ENCODE data around the gene SBNO2. TPM values are rescaled to one million over a fixed set of nuclear protein-coding genes. Genes with fewer than 3 reads are reported as not detected.

SBNO2 gene
- polyA plus RNA-seq, 3 donors = 0.71 to 75.0 (median 2.6) TPM

DNA sequence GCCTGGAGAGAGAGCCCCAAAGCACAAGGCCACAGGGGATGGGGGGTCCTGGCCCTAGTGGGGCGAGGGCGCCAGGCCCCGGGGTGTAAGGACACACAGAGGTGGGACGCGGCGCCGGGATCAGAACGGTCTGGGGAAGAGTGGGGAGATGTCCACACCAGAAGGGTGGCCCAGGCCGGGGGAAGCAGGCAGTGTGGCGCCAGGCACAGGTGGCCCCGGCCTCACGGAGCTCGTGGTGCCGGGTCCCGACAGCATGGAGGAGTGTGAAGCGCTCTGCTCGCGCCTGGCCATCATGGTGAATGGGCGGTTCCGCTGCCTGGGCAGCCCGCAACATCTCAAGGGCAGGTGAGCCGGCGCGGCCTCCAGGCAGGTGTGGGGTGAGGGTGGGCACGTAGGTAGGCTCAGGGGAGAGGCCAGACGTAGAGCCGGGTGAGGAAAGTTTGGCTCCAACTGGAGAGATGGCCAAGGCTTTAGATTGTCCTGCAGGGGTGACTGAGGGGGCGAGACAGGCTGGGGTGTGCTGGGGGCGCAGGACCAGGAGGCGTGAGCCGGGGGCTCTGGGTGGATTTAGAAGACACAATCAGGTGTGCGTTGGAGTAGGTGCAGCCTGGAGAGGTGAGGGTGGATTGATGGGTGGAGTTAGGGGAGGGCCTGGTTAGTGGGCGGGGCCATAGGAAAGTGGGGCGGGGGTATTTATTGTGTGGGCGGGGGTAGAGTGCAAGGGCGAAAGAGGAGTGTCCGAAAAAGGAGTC is 110.0 kb downstream of the SBNO2 start:
- DNase-seq = no peak
- Histone ChIP-seq H4K20me1 (ENCODE audit: insufficient read depth, low read length) (peaks cover 42% of the 10 kb centered on the region), H3K27ac (ENCODE audit: low read depth in 1 of 2, low read length in 2 of 2) (no peak overlapping the region), H2AFZ (ENCODE audit: insufficient read depth, low read depth, low read length, poor library complexity, severe bottlenecking) (no peak overlapping the region), H3K79me2 (ENCODE audit: insufficient read depth, low read length) (peaks cover 29% of the 10 kb centered on the region), H3K27me3 (ENCODE audit: control insufficient read depth in 2 of 2, insufficient read depth in 2 of 2, low read length in 2 of 2) (no peaks in the 10 kb centered on the region), H3K4me1 (ENCODE audit: control insufficient read depth in 1 of 2, insufficient read depth in 2 of 2, low read length in 2 of 2) (peaks cover 46 to 56% of the 10 kb centered on the region in 2 donors), H3K36me3 (replicated peaks in 1 of 2; ENCODE audit: control insufficient read depth in 1 of 2, insufficient read depth in 2 of 2, low read length in 2 of 2) (peaks cover 0 to 4% of the 10 kb centered on the region in 2 donors), H3K4me3 (replicated peaks in 1 of 3; ENCODE audit: low read depth in 2 of 3, low read length in 3 of 3) (peak overlapping the region in 1 of 3 experiments; percentile 100), H3K4me2 (replicated peaks; ENCODE audit: extremely low read depth, low read length, poor library complexity, severe bottlenecking) (no peak overlapping the region), H3K9ac (ENCODE audit: insufficient read depth, low read length, poor library complexity, severe bottlenecking) (no peak overlapping the region), H3K9me3 (replicated peaks in 1 of 2; ENCODE audit: control insufficient read depth in 1 of 2, insufficient read depth in 1 of 2, low read length in 2 of 2) (no peaks in the 10 kb centered on the region)
- Mint-ChIP-seq H3K4me1 (peaks cover 37% of the 10 kb centered on the region), H3K4me3 (peak overlapping the region in 1 of 2 donors; percentile 12), H3K27me3 (ENCODE audit: low read depth in 3 of 3) (peaks cover 0 to 2% (median 2%) of the 10 kb centered on the region in 3 donors), H3K27ac (peak overlapping the region in 1 of 7 donors; percentile 43), H3K9me3 (peaks cover 0 to 9% (median 0%) of the 10 kb centered on the region in 7 donors), H3K36me3 (peaks cover 9 to 16% of the 10 kb centered on the region in 2 donors)
- 94% methylated on average over 22 of the region's 37 CpGs for WGBS (ENCODE audit: insufficient coverage)
- intact Hi-C loops (cut with micrococcal nuclease) = no loop called here
- TF ChIP-seq, protein P1, sequence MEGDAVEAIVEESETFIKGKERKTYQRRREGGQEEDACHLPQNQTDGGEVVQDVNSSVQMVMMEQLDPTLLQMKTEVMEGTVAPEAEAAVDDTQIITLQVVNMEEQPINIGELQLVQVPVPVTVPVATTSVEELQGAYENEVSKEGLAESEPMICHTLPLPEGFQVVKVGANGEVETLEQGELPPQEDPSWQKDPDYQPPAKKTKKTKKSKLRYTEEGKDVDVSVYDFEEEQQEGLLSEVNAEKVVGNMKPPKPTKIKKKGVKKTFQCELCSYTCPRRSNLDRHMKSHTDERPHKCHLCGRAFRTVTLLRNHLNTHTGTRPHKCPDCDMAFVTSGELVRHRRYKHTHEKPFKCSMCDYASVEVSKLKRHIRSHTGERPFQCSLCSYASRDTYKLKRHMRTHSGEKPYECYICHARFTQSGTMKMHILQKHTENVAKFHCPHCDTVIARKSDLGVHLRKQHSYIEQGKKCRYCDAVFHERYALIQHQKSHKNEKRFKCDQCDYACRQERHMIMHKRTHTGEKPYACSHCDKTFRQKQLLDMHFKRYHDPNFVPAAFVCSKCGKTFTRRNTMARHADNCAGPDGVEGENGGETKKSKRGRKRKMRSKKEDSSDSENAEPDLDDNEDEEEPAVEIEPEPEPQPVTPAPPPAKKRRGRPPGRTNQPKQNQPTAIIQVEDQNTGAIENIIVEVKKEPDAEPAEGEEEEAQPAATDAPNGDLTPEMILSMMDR (IDR thresholded peaks at IDR 0.05) = no peak

GRCh38 chr19:1063030-1063908 is 110.8 kb downstream of the SBNO2 start:
- Mint-ChIP-seq H3K9me3 (peaks cover under 1 to 9% (median 5%) of the 10 kb centered on the region in 7 donors), H3K4me3 (no peak overlapping the region), H3K36me3 (peaks cover 9 to 13% of the 10 kb centered on the region in 2 donors), H3K27ac (peak overlapping the region in 2 of 7 donors; percentile 70 to 85), H3K4me1 (peaks cover 31% of the 10 kb centered on the region), H3K27me3 (ENCODE audit: low read depth in 3 of 3) (peaks cover 0 to 2% (median 2%) of the 10 kb centered on the region in 3 donors)
- no peak overlapping the region for H2AFZ ChIP-seq (ENCODE audit: insufficient read depth, low read depth, low read length, poor library complexity, severe bottlenecking)
- H3K4me1 ChIP-seq (ENCODE audit: control insufficient read depth in 1 of 2, insufficient read depth in 2 of 2, low read length in 2 of 2) = peaks cover 38 to 48% of the 10 kb centered on the region in 2 donors
- H3K79me2 ChIP-seq (ENCODE audit: insufficient read depth, low read length) = peaks cover 21% of the 10 kb centered on the region
- TF ChIP-seq, protein P1 (IDR thresholded peaks at IDR 0.05) = no peak
- WGBS (ENCODE audit: insufficient coverage) = 95% methylated on average over 29 of the region's 37 CpGs
- no peak overlapping the region for H3K4me3 ChIP-seq (replicated peaks in 1 of 3; ENCODE audit: low read depth in 2 of 3, low read length in 3 of 3)
- no peak overlapping the region for H3K27ac ChIP-seq (ENCODE audit: low read depth in 1 of 2, low read length in 2 of 2)
- intact Hi-C loops (cut with micrococcal nuclease) = no loop called here
- no peaks in the 10 kb centered on the region for H3K27me3 ChIP-seq (ENCODE audit: control insufficient read depth in 2 of 2, insufficient read depth in 2 of 2, low read length in 2 of 2)
- peaks cover 34% of the 10 kb centered on the region for H4K20me1 ChIP-seq (ENCODE audit: insufficient read depth, low read length)
- H3K9me3 ChIP-seq (replicated peaks in 1 of 2; ENCODE audit: control insufficient read depth in 1 of 2, insufficient read depth in 1 of 2, low read length in 2 of 2) = peaks cover under 1 to 6% of the 10 kb centered on the region in 2 donors
- H3K9ac ChIP-seq (ENCODE audit: insufficient read depth, low read length, poor library complexity, severe bottlenecking) = no peak overlapping the region
- no peak overlapping the region for H3K4me2 ChIP-seq (replicated peaks; ENCODE audit: extremely low read depth, low read length, poor library complexity, severe bottlenecking)
- peaks cover 4 to 11% of the 10 kb centered on the region in 2 donors for H3K36me3 ChIP-seq (replicated peaks in 1 of 2; ENCODE audit: control insufficient read depth in 1 of 2, insufficient read depth in 2 of 2, low read length in 2 of 2)
- DNase-seq = peak; percentile 68 to 90 (median 87)
